ENCODE data around the gene SESN3.
"Not testable (repeated sequence)": the region's sequence is repeated elsewhere in the genome, so short reads cannot be mapped to it uniquely, and the experiment has no call there.

The SESN3 gene

DNA sequence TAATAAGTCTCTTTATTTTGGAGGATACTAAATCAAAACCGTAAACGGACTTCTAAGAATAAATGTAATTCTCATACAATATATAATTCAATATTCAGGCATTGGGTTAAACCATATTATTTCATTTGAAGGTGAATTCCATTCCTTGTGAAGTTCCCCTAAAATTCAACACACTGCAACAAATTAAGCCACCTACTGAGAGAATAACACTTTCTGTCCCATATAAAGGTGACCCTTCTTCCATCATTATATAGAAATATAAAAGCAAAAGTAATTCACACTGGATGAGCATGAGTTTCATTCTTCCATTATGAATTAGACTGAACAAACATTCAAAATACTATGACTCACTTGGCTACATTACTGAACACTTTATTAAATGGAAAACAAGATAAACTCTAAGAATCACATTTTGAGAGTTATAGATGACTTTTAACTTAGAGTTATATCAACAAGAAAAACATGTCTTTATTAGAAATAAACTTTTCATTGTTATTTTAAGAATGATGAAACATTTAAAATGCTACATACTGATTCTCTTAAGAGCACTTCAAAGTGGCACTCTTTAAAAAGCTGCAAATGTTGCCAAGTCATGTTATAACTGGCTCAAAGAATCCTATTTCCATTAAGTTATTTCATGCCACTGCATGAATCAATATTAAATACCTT, 2.8 kb downstream of the SESN3 start:
- TF ChIP-seq JUND (IDR thresholded peaks at IDR 0.05; ENCODE audit: low read depth), result no peak
- in situ Hi-C loops (cut with HindIII; ENCODE audit: low pct_unique_long_range_greater_than_20kb, low sequenced_read_pairs), result no loop called here
- no peak for DNase-seq (ENCODE audit: low read depth in 1 of 2, low spot score in 1 of 2)

- DNase-seq (ENCODE audit: low read depth in 1 of 2, low spot score in 1 of 2); in situ Hi-C loops (cut with HindIII; ENCODE audit: low pct_unique_long_range_greater_than_20kb, low sequenced_read_pairs): not testable (repeated sequence)
These were observed 3.9 kb downstream of the SESN3 start for GRCh38 chr11:95227060-95227459.

GRCh38 chr11:95222817-95223216, 8.2 kb downstream of the SESN3 start:
- TF ChIP-seq JUND (IDR thresholded peaks at IDR 0.05; ENCODE audit: low read depth), result no peak
- DNase-seq (ENCODE audit: low read depth in 1 of 2, low spot score in 1 of 2), result no peak
- in situ Hi-C loops (cut with HindIII; ENCODE audit: low pct_unique_long_range_greater_than_20kb, low sequenced_read_pairs), result no loop called here

- TF ChIP-seq JUND (IDR thresholded peaks at IDR 0.05; ENCODE audit: low read depth), result no peak
- in situ Hi-C loops (cut with HindIII; ENCODE audit: low pct_unique_long_range_greater_than_20kb, low sequenced_read_pairs), result no loop called here
These were observed 11.4 kb downstream of the SESN3 start for GRCh38 chr11:95219599-95219998.

DNA sequence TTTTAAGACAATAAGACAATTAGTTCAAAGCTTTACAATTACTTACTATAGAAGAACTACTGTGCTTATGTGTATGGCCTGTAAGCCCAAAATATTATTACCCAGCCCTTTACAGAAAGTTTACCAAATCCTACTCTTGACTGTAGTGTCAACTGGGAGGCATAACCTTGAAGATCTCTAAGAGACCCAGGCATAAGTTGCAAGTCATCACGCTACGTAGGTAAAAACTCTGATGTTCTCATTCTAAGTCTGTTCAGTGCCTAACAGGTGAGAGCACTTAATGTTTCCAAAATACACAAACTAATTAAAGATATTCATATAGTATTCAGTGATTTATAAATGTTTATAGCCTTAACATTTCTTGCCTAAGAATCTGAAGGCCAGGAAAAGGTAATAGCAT, 12.9 kb downstream of the SESN3 start:
- in situ Hi-C loops (cut with HindIII; ENCODE audit: low pct_unique_long_range_greater_than_20kb, low sequenced_read_pairs), result no loop called here
- TF ChIP-seq JUND (IDR thresholded peaks at IDR 0.05; ENCODE audit: low read depth), result no peak
- DNase-seq (ENCODE audit: low read depth in 1 of 2, low spot score in 1 of 2), result no peak

More at GRCh38 chr11:95219599-95219998, 11.4 kb downstream of the SESN3 start:
- no peak for DNase-seq (ENCODE audit: low read depth in 1 of 2, low spot score in 1 of 2)

DNA sequence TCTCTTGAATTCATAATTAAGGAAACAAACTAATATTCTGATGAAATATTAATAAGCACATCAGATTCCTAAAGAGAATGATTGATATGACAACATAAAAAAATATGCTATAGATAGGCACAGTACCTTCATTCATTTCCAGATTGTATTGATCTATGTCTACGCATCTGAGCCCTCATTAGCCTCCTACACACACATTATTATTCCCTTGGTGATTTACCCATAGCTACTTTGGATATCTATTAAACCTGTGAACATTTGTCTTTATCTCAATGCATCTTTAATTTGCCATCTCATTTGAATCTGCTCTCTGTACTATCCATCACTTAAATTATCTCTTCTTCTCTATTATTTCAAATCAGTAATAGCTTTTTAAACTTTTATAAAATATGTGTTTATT, 18.4 kb downstream of the SESN3 start:
- DNase-seq (ENCODE audit: low read depth in 1 of 2, low spot score in 1 of 2), result no peak
- in situ Hi-C loops (cut with HindIII; ENCODE audit: low pct_unique_long_range_greater_than_20kb, low sequenced_read_pairs), result no loop called here
- no peak for TF ChIP-seq JUND (IDR thresholded peaks at IDR 0.05; ENCODE audit: low read depth)

DNA sequence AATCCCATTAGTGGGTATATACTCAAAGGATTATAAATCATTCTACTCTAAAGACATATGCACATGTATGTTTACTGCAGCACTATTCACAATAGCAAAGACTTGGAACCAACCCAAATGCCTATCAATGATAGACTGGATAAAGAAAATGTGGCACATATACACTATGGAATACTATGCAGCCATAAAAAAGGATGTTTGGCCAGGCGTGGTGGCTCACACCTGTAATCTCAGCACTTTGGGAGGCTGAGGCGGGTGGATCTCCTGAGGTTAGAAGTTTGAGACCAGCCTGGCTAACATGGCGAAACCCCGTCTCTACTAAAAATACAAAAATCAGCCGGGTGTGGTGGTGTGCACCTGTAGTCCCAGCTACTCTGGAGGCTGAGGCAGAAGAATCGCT, 21.5 kb downstream of the SESN3 start:
- DNase-seq (ENCODE audit: low read depth in 1 of 2, low spot score in 1 of 2); in situ Hi-C loops (cut with HindIII; ENCODE audit: low pct_unique_long_range_greater_than_20kb, low sequenced_read_pairs): not testable (repeated sequence)

DNA sequence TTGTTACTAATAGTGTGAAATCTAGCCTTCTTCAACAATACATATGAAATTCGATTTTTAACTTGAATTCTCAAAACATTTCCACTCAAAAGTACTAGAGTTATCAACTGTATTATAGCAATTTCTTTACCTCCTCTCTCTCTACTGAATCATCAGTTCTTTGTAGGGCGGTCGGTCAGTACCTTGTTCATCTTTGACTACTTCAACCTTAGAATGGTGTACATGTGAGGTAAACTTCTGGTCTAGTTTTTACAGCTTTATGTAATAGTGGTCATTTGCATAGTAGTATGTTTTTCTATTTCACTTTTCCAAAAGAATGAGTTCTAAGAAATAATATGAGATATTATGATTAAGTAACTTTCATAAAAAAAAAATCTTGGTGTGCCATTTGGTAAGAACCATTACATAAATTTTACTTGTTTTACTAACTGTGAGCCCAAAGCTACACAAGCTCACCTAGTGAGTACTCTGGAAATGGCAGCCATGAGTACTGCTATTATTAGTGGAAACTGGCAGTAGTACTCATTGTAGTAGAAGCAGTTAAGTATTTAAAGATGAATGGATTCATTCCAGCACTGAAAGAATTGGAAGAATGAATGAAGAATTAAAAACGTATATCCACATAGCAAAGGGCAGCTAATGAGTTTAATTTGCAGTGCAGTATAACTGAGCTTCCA, 30.1 kb downstream of the SESN3 start:
- in situ Hi-C loops (cut with HindIII; ENCODE audit: low pct_unique_long_range_greater_than_20kb, low sequenced_read_pairs), result no loop called here
- no peak for DNase-seq (ENCODE audit: low read depth in 1 of 2, low spot score in 1 of 2)
- TF ChIP-seq JUND (IDR thresholded peaks at IDR 0.05; ENCODE audit: low read depth), result no peak

DNA sequence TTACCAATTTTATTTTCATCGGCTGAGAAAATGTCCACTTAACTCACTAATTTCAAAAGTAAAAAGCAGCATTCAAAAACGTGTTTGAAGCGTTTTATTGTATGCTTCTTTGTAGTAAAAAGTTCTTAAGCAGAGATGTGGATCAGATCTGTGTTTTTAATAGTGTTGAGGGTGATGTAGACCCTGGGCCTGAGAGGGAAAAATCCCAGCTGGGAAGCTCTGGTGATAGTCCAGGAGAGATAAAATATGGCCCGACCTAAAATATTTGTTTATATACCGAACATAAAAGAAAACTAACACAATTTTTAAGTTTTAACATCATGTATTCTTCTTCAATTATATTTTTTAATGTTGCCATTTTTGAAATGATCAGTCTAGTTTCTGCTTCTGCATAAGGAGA, 35.2 kb downstream of the SESN3 start:
- DNase-seq (ENCODE audit: low read depth in 1 of 2, low spot score in 1 of 2), result no peak
- in situ Hi-C loops (cut with HindIII; ENCODE audit: low pct_unique_long_range_greater_than_20kb, low sequenced_read_pairs), result no loop called here
- no peak for TF ChIP-seq JUND (IDR thresholded peaks at IDR 0.05; ENCODE audit: low read depth)

DNA sequence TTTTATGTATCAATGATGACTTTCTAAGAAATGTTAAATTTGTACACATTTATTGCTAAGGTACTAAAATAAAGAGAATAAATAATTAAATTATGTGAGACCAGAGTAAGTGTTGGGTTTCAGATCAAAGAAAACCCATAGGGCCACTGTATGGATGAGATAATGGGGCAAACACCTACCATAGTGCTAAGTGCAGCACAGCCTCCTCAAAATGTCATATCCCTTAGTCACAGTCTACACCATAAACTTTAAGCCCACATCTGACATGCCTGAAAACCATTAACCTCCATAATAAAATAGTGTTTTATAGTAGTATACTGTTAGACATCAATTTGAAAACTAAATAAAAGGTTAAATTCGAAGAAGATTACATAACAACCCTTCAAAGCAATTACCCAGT, 37.5 kb downstream of the SESN3 start:
- no peak for TF ChIP-seq JUND (IDR thresholded peaks at IDR 0.05; ENCODE audit: low read depth)
- in situ Hi-C loops (cut with HindIII; ENCODE audit: low pct_unique_long_range_greater_than_20kb, low sequenced_read_pairs), result no loop called here
- no peak for DNase-seq (ENCODE audit: low read depth in 1 of 2, low spot score in 1 of 2)

- TF ChIP-seq JUND (IDR thresholded peaks at IDR 0.05; ENCODE audit: low read depth), result no peak
- in situ Hi-C loops (cut with HindIII; ENCODE audit: low pct_unique_long_range_greater_than_20kb, low sequenced_read_pairs), result no loop called here
- DNase-seq (ENCODE audit: low read depth in 1 of 2, low spot score in 1 of 2), result no peak
These were observed 38.3 kb downstream of the SESN3 start for GRCh38 chr11:95192717-95193116.

GRCh38 chr11:95187723-95188122, 43.3 kb downstream of the SESN3 start:
- in situ Hi-C loops (cut with HindIII; ENCODE audit: low pct_unique_long_range_greater_than_20kb, low sequenced_read_pairs), result no loop called here
- no peak for DNase-seq (ENCODE audit: low read depth in 1 of 2, low spot score in 1 of 2)
- TF ChIP-seq JUND (IDR thresholded peaks at IDR 0.05; ENCODE audit: low read depth), result no peak

- no peak for TF ChIP-seq JUND (IDR thresholded peaks at IDR 0.05; ENCODE audit: low read depth)
- in situ Hi-C loops (cut with HindIII; ENCODE audit: low pct_unique_long_range_greater_than_20kb, low sequenced_read_pairs), result no loop called here
- no peak for DNase-seq (ENCODE audit: low read depth in 1 of 2, low spot score in 1 of 2)
These were observed 48.6 kb downstream of the SESN3 start for GRCh38 chr11:95182397-95182796.
